Cardiac muscle cell (in vitro differentiated cells and primary cell): Measurements from ENCODE around the gene ASB15. TPM values are rescaled to one million over a fixed set of nuclear protein-coding genes. Genes with fewer than 3 reads are reported as not detected.

Experiments used
- DNase-seq, 2 donors: peaks; one replicate each; pipeline versions ENCODE4 v3.0.0 to v3.0.0-alpha.2; 2010 to 2017; ENCODE audit warnings: low read depth in 1 of 2, low spot score in 1 of 2
- H3K27ac ChIP-seq: fragments of 200-600 bp; sonication (generic); 2 replicates; pipeline ENCODE4 v1.5.1; 2016
- H3K27me3 ChIP-seq: fragments of 200-600 bp; sonication (generic); 2 replicates; pipeline ENCODE4 v1.6.0; 2016; ENCODE audit warnings: control low read depth
- H3K36me3 ChIP-seq: fragments of 200-600 bp; sonication (generic); 2 replicates; pipeline ENCODE4 v1.5.1; 2016; ENCODE audit warnings: control low read depth
- H3K4me1 ChIP-seq: fragments of 200-600 bp; sonication (generic); 2 replicates; pipeline ENCODE4 v1.8.1; 2017; ENCODE audit warnings: low read depth, mild to moderate bottlenecking, mixed run types
- H3K4me3 ChIP-seq: fragments of 200-600 bp; sonication (generic); 2 replicates; pipeline ENCODE4 v1.5.1; 2016; ENCODE audit warnings: mild to moderate bottlenecking
- H3K9me3 ChIP-seq: fragments of 200-600 bp; sonication (generic); 2 replicates; pipeline ENCODE4 v1.5.1; 2017; ENCODE audit warnings: low read depth, mild to moderate bottlenecking, control low read depth
- CTCF ChIP-seq: IDR thresholded peaks from 2 replicates; pipeline ENCODE4 v1.5.1; 2012; ENCODE audit warnings: low read depth, mild to moderate bottlenecking, low read length
- polyA plus RNA-seq: library from polyadenylated mRNA; unstranded; fragments of >200 nt; fragmentation: Nextera tagmentation; extraction: Ambion mirVana; gene quantifications from 2 replicates; pipeline ENCODE4 v1.2.1, GENCODE V29; 2016
- total RNA-seq: library from RNA; depleted of rRNA; stranded (reverse); fragments of >200 nt; gene quantifications from 2 replicates; pipeline ENCODE4 v1.2.3, GENCODE V29; 2016

Gene ASB15
- total and polyA plus RNA-seq, 2 experiments from 2014 or later: not detected

DNA sequence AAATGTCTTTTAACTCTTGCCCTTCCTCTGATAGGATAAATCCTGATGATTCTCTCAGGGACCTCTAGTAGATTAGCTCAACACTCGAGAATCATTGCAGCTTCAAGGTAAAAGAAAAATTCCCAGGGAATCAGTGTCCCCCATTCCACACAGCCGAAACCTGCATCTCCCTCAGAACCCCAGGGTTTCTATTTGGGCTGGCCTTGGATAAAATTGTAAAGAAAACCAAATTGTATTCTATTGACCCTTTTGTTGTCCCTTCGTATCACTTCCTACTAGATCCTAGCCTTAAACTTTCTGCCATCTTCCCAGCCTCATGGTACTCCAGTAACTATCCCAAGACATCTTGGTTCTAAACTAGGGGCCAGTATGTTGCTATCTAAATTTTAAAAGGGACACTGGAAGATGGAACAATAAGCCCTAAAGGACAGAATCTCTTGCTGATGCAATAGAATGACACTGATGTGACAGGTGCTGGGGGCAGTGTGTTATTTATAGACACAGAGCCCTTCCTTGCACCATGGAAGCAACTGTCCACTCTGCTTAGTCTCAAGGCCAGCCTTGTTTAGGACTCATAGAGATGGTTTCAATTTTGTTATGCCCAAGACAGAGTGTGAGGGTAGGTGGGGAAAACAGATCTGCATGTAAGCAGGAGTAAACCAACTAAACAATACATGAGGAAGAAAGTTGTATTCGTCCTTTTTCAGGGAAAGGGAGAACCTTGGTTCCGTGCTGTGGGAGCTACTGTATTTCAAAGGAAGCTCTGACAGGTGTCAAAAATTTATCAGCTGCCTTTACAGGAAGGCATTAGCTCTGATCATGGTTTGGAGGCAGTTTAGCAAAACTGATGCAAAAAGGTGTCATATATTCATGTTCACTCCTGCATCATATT lies 7.6 kb downstream of the ASB15 start:
- peak overlapping the region; percentile 4 for H3K27ac ChIP-seq
- TF ChIP-seq CTCF: no peak
- no peak for DNase-seq
- H3K36me3 ChIP-seq: no peaks in the 10 kb centered on the region
- no peaks in the 10 kb centered on the region for H3K9me3 ChIP-seq
- no peaks in the 10 kb centered on the region for H3K27me3 ChIP-seq
- peaks cover 11% of the 10 kb centered on the region for H3K4me1 ChIP-seq
- no peak overlapping the region for H3K4me3 ChIP-seq

- Histone ChIP-seq H3K27ac (no peak overlapping the region), H3K9me3 (no peaks in the 10 kb centered on the region), H3K4me1 (peaks cover 11% of the 10 kb centered on the region)
These were observed 8.2 kb downstream of the ASB15 start for GRCh38 chr7:123609883-123610239.

GRCh38 chr7:123612024-123612423 lies 10.4 kb downstream of the ASB15 start:
- no peak for DNase-seq
- peaks cover 19% of the 10 kb centered on the region for H3K4me1 ChIP-seq
- peak overlapping the region; percentile 25 for H3K27ac ChIP-seq
- H3K9me3 ChIP-seq: no peaks in the 10 kb centered on the region
- no peak for TF ChIP-seq CTCF
- H3K36me3 ChIP-seq: no peaks in the 10 kb centered on the region
- H3K27me3 ChIP-seq: no peaks in the 10 kb centered on the region
- no peak overlapping the region for H3K4me3 ChIP-seq

More at GRCh38 chr7:123609883-123610239, 8.2 kb downstream of the ASB15 start:
- no peaks in the 10 kb centered on the region for H3K36me3 ChIP-seq
- no peak for TF ChIP-seq CTCF
- DNase-seq: no peak
- H3K27me3 ChIP-seq: no peaks in the 10 kb centered on the region
- H3K4me3 ChIP-seq: no peak overlapping the region

GRCh38 chr7:123615344-123615743 lies 13.7 kb downstream of the ASB15 start:
- Histone ChIP-seq H3K9me3 (no peaks in the 10 kb centered on the region), H3K27ac (peak overlapping the region; percentile 70), H3K4me1 (peaks cover 8% of the 10 kb centered on the region), H3K36me3 (no peaks in the 10 kb centered on the region), H3K4me3 (no peak overlapping the region), H3K27me3 (no peaks in the 10 kb centered on the region)
- no peak for TF ChIP-seq CTCF
- DNase-seq: peak; percentile 68 to 90

- DNase-seq: no peak
- no peak for TF ChIP-seq CTCF
- no peak overlapping the region for H3K27ac ChIP-seq
These were observed 14.6 kb downstream of the ASB15 start for GRCh38 chr7:123616223-123616622.

More at GRCh38 chr7:123616223-123616622, 14.6 kb downstream of the ASB15 start:
- peaks cover 8% of the 10 kb centered on the region for H3K4me1 ChIP-seq
- no peaks in the 10 kb centered on the region for H3K9me3 ChIP-seq
- H3K36me3 ChIP-seq: no peaks in the 10 kb centered on the region
- no peak overlapping the region for H3K4me3 ChIP-seq
- no peaks in the 10 kb centered on the region for H3K27me3 ChIP-seq
